GM21423 (cell line): Measurements from ENCODE around the gene WDR33.

Experiments
- ATAC-seq: cut with Tn5 transposase; IDR thresholded peaks from one replicate; pipeline ENCODE4 v1.9.1; 2021; ENCODE audit warnings: mild to moderate bottlenecking, moderate library complexity; ENCODE audit not compliant: unreplicated experiment

The WDR33 gene

DNA sequence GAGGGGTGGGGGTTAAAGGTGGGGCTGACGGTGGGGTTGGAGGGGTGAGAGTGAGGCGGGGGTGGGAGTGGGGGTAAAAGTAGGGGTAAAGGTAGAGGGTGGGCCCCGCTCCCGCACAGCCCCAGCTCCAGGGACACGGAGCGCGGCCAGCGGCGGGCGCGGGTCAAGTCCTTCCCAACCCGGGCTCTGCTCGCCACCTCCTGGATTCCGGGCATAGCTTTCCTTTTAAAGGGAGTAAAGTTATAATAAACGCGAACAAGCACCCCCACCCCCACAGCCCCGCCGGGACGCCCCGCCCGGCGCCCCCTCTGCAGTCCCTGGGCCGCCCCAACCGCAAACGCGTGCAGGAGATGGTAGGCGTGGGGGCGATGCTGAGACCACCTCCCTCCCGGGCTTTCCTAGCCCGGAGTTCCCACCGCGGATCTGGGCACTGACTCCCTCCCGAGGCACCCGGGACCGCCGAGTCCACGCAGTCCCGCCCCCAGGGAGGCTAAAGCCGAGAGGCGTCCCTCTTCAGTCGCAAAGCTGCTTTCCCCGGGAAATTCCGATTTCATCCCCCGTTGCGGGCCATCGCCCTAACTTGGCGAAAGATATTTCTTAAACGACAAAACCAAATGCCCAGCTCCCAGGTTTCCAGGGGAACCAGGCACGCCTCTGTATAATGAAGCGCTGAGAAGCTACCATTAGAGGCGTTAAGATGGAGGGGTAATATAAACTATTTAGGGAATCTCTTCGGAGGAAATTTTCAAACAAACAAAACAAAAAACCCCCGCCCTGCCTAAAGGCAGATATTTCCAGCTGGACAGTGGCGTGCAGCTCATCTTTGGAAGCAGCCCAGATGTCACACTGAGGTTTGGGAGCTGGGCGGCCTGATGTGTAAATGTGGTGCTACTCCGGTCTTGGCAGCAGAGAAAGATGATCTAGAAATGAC is 135.4 kb downstream of the WDR33 start, which contains the start of gene LIMS2:
TSS of gene LIMS2 (minus strand) at position 200 of the 931 bp plus-strand sequence. CDS start 506 bp downstream, outside the sequence.
- no peak for ATAC-seq

DNA sequence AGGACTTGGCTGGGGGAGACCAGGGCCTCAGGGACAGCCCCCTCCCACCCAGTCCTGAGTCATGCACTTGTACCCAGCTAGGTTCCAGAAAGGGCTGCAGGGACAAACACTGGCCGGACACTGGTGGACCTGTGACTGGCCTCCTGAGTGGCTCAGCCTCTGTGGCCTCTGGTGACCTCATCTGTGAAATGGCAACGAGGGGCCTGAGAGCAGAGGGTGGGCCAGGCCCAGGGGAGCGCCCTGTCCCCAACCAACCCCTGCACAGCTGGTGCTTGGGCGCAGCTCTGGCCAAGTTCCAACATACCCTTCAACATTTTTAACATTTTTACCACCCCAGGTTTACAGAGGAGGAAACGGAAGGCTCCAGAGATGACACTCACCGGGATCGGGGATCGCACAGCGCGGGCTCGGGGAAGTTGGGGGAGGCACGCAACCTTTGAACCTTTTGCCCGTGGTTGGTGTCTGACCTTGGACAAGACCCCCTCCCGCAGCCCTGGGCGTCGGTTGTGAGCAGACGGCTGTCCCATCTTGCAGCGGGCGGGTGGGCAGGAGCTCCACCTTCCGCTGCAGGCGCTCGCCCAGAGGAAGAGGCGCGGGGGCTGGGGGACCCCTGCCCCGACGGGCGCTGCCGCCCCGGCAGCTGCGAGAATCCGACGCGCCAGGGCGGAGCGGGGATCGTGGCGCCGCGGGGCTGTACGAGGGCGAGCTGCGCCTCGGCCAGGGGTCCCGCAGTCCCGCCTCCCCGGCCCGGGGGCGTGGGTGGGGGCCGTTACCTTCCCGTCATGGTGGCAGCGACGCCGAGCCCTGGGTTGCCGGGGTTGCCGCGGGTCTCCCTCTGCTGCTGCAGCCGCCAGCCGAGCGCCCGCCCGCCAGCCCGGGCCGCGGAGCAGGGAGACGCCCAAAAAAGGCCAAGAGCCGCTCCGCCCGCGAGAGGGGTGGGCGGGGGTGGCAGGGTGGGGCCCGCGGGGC is 136.4 kb downstream of the WDR33 start:
- no peak for ATAC-seq

DNA sequence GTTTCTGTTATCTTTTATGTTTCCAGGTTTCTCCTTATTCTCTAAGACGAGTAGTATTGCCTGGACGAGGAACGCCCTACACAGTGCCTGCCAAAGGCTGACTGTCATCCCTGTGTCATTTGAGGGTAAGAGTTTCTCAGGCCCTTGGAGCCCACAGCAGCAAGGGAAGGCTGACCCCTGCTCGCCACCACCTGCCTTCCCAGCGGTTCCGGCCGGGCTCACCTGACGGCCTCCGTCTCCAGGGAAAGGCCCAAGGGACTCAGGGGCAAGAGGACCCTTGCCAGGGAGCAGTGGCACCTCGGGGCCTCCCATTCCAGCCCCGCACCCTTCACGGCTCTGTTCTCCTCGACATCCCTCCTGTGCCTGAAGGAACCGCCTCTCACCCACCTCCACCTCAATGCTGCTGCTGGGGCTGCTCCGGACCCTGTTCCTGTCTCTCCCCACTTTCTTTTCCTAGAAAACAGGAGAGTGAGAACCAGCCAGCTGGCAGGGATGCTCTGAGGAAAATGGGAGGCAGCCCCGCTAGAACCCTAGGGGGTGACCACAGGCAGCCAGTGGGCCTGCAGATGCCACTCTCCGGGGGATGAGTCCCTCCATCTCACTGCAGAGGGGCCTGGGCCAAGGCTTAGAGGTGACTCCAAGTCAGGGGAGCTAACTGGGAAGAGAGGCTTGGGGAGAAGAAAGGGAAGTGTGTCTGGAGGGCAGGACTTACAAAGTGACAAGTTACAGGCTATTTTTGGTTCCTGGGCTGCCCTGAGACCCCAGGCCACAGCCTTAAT is 137.5 kb downstream of the WDR33 start:
- ATAC-seq, result no peak

DNA sequence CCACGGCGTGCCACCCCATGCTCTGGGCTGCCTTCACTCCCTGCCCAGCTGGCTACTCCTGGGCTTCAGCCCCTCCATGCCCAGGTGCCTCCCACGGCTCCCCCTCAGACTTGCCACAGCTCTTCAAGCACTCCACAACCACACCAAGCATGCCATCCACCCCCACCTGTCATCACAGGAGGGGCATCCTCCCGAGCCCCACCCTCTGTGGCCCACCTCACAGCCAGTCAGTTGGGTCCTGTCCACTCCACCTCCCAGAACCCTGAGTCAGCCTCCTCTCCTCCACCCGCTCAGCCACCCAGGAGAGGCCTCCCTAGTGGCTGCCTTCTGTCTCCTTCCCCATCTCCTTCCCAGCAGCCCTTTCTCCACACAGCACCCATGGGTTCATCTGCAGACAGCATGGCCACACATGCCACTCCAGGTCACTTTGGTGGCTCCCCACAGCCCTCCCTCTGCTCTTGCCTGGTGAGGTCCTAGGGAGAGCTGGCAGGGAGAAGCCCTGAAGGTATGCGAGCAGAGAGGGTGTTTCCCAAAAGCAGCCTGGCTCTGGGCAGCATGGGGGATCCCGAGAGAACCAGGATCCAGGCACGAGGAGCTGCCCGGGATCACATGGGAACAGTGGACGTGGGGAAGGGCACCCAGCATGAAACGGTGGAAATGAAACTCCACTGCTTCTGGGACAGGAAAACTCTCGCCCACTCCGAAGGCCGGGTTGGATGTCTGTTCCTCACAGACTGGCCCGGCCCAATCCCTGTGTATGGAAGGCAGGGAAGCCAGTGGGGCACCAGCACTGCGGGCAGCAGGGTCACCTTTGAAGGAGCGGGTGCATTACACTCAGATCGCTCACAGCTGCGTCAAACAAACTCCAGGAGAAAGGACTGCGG is 138.4 kb downstream of the WDR33 start:
- no peak for ATAC-seq

DNA sequence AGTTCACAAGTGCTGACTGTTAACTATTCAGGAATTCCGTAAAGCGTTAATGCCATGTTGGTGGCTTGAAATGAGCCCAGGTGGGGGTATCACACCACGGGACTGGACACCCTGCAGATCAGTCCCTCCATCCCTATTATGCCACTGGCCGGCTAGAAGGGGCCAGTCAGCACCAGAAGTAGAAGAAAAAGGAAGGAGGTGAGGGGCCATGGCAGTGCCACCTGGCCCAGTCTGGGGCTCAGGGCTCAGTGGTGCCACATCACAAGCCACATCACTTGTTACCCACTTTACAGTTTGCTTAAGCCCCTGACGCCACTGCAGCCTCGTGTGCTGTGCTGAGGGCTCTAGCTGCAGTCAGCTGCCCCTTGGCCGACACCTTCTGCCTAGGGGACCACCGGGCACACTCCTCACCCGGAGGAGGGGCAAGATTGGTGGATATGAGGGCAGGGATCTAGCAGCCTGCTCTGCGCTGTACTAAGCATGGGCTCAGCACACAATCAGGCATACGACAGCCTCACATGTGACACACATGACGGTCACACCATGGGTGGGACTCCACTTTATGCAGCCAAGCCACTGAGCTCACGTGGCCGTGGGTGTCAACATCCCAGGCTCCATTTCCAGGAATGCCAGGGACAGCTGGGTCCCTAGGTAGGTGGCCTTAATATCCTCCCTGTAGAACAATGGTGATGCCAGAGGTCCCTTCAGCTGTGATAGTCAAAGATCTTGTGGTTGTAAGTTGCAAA is 139.2 kb downstream of the WDR33 start:
- no peak for ATAC-seq

DNA sequence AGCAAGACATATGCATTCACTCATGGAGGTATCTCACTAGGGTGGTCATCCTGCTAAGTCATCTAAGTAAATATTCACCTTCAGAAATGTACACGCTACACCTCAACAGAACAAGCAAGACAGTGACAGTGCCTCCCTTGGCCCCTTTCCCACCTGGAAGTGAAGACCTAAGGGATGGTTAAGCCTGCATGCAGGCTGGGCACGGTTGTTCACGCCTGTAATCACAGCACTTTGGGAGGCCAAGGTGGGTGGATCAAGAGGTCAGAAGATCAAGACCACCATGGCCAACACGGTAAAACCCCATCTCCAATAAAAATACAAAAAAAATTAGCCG is 140.0 kb downstream of the WDR33 start:
- ATAC-seq, result no peak

DNA sequence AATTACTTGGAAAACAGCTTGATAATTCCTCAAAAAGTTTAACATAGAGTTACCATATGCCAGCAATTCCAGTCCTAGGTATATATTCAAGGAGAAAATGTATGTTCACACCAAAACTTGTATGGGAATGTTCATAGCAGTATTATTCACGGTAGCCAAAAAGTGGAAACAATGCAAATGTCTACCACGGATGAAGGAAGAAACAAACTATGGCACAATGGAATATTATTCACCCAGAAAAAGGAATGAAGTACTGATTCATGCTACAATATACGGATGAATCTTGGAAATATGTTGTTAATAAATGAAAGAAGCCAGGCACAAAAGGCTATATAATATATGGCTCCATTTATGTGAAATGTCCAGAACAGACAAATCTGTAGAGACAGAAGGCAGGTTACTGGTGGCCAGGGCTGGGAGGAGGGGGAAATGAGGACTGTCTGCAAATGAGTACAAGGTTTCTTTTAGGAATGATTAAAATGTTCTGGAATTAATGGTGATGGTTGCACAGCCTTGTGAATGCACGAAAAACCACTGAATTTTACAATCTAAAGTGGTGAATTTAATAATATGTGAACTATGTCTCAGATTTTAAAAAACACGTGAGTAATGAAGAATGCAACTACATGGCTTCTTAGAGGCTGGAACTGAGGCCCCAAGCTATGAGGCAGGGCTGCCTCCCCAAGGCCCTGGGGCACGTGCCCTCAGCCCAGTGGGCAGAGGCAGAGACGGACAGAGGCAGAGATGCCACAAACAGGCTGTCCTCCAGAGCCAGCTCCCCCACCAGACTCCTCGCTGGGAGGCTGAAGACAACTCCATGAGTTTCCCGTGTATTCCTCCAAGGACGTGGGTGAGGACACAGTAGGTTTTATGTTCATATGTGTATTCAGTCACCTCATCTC is 140.7 kb downstream of the WDR33 start:
- no peak for ATAC-seq

DNA sequence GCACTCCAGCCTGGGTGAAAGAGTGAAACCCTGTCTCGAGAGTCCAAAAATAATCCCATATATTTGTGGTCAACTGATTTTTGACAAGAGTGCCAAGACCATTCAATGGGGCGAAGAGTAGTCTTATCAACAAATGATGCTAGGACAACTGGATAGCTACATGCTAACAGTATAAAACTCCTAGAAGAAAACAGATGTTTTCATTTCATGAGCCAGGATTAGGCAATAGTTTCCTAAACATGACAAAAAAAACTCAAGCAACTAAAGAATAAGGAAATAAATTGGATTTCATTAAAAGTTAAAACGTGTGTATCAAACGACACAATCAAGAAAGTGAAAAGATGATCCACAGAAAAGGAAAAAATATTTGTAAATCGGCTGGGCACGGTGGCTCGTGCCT is 141.9 kb downstream of the WDR33 start:
- no peak for ATAC-seq

DNA sequence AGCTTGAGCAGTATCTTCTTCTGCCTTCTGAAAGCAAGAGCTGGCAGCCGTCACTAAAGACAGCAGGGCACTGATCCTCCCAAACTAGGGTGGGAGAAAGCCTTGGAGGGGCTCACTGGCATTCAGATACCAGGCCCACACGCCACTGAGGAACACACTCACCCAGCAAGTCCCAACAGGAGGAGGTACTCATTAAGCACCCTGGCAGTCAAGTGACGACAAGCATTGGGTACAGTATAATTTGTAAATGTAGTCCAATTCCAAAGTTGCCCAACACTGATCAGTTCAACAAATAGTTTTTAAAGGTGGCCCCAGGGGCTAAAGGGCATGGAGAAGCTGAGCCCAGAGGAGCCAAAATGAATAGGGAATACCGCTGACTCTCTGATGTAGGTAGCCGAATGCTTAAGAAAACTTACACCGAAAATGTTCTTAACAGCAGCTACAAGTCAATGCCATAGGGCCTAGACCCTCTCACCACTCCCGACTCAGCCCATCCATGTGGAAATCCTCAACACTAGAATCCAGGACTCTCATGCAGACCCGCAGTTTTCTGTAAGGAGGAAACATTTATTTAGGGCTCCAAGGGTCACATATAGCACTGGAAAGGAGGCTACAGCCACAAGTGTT is 145.6 kb downstream of the WDR33 start:
- ATAC-seq, result no peak

DNA sequence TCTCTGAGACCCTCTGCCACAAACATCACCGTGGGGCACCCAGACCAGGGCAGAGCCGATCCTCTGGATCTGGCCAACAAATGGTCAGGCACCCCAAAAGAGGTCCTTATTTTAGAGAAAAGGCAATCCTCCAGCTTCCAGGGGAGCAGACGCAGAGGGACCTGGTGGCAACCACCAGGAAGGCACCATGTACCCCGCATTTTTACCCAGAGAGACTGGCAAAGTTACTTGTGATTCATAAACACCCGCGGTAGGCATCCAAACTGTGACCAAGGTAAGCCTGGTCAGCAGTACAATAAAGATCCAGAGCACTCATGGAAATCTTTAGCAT is 146.1 kb downstream of the WDR33 start:
- ATAC-seq, result no peak

DNA sequence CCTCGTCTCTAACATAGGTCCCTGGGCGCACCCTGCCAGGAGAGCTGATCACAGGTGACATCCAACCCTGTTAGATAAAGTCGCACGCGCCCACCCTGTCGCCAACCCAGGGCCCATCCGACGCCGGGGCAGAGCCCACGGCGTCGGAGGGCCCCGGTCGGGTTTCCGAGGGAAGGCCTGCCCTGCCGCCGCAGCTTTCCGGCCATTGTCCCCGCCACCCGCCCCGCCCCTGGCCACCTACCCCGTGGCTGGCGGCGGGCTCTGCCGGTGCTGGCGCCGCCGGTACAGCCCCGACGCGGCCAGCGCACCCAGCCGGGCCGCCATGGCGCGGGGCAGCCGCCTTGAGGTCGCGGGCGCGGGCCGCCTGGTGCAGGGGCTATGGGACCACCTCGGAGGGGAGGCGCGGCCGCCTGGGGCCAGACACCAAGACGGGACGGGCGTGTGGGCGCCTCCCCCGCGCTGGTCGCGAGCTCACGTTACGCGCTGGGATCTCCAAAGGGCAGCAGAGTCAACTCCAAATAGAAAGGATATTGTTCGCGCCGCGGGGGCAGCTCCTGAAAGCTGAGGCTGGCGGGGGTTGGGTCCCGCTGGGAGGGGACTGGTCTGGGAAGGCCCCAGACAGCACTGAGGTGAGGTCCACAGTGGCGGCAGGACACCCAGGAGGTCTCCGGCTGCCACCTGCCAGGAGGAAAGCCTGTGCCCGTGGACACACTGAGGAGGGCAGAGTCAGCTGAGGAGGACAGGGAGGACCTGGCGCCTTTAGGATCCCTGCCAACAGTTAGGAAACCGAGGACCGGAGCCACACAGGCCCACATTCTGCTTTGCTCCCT is 146.7 kb downstream of the WDR33 start:
- no peak for ATAC-seq

DNA sequence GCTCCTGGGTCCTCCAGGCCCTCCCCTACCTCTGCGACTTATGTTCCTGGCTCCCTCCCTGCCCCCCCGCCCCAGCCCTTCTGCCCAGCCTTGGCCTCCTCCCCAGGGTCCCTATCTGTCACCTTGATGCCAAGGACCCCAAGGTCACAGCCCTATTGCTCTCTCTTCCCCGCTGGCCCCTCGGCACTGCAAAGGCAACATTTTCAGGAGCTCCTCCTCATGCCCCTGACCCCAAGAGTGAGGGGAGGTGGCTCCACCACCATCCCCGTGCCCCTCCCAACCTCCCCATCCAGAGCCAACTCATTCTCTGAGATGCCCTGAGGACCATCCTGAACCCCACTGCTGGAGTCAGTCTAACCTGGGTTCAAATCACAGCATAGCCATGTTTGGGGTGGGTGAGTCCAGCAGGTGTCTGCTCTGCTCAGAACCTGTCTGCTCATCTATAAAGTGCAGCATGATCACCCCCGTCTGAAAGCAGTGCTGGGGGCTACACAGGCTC is 147.4 kb downstream of the WDR33 start:
- no peak for ATAC-seq

DNA sequence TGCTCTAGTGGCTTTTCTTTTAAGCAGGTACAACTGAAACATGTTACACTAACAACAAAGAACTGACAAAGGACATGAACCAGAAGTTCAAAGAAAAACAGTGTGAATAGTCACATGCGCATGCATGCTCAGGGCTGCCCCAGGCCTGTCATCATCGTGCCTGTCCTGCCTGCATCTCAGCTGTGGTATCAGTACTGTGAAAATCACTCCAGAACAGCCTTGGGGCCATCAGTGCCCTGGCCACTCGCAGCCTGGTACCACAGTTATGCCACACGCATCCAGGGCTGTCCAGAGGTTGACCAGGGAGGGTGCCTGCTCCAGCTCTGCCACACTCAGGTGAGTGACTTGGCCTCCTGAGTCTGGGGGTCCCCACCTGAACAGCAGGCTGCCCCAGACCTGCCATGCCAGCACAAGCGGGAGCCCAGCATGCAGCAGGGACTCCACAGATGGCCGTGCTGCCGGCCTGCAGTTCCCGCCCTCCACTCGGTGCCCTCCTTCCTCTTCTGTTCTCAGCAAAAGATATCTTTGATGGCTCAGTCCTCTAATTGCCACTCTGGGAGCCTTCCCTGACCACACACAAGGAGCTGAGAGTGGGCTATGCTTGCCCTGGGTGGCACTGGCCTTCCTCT is 147.9 kb downstream of the WDR33 start:
- no peak for ATAC-seq

DNA sequence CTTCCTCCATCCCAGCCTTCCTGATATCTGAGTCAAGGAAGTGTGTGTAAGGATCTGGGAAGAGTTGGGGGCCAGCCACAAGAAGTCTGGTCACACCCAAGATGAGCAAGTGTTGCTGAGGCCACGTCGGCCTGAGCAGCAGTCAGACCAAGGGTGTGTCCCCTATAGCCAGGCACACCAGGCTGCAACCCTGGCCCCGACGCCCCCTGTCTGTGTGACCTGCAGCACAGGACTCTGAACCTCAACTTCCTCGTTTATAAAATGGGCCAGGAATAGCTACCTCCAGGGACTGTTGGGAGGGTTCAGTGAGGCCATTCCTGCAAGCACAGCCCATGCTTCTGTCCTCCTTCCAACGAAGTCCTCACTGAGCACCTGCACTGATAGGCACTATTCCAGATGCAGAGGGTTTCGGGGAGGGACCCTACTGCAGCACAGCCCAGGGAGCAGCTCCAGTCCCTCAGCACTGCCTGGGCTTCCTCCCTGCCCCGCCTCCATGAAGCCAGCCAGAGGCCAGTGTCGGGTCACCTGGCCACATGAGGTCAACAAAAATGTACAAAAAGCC is 148.9 kb downstream of the WDR33 start:
- ATAC-seq, result no peak

DNA sequence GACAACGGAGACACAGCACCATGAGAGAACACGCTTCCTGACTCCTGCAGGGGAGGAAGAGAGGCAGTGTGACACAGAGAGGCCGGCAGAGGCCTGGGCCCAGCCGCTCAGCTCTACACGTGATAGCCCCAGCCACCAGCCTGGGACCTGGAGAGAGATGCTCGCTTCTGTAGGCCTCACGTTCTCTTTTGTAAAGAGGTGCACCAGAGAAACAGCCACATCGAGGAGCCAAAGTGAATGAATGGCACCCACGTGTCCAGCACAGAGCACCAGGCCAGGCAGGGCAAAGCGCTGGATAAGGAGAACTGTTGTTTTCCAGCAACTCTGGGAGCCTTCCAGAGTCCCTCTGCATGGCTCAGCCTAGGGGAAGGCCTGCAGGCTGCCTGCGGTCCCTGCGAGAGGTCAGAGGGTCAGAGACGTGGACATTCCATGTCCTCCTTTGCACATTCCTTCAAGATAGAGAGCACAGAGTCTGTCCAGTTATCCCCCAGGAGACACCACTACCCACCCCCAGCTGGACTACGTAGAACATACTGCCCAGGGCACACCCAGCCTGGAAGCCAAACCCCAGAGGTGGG is 149.8 kb downstream of the WDR33 start:
- no peak for ATAC-seq

DNA sequence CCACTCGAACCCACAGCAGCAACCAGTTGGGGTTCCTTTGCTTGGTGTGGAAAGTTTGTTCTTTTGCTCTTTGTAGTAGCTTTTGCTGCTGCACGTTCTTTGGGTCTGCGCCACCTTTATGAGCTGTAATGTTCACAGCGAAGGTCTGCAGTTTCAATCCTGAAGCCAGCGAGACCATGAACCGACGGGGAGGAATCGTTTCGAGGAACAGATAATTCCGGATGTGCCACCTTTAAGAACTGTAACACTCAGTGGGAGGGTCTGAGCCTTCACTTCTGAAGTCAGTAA is 150.7 kb downstream of the WDR33 start:
- no peak for ATAC-seq
